ENCODE measurements around the gene PFDN5.
"Not testable (repeated sequence)": the region's sequence is repeated elsewhere in the genome, so short reads cannot be mapped to it uniquely, and the experiment has no call there.

PFDN5 gene

DNA sequence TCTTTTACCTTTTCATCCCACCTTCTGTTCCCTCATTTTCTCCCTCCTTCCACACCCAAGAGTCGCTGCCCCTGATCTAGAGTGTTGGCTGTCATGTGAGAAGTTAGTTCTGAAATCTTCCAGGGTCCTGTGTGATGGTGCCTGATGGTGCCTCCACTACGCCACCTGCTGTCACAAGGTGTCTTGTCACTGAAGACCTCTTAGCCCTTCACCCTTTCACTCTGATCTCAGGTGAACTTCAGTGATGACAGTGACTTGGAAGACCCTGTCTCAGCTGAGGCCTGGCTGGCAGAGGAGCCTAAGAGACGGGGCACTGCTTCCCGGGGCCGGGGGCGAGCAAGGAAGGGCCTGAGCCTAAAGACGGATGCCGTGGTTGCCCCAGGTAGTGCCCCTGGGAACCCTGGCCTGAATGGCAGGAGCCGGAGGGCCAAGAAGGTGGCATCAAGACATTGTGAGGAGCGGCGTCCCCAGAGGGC lies 7.6 kb upstream of the PFDN5 start:
- no peak for DNase-seq

DNA sequence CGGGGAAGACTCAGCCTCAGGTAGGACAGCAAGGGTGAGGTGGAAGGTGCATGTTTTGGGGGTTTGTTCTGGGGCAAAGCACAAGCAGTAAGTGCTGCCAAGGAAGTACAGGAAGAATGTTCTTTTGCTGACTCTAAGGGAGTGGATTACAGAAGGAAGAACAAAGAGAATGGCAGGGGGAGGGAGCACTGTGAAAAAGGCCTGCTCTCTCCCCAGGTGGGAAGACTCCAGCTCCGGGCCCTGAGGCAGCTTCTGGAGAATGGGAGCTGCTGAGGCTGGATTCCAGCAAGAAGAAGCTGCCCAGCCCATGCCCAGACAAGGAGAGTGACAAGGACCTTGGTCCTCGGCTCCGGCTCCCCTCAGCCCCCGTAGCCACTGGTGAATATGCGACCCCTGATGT lies 7.0 kb upstream of the PFDN5 start:
- DNase-seq: no peak

DNA sequence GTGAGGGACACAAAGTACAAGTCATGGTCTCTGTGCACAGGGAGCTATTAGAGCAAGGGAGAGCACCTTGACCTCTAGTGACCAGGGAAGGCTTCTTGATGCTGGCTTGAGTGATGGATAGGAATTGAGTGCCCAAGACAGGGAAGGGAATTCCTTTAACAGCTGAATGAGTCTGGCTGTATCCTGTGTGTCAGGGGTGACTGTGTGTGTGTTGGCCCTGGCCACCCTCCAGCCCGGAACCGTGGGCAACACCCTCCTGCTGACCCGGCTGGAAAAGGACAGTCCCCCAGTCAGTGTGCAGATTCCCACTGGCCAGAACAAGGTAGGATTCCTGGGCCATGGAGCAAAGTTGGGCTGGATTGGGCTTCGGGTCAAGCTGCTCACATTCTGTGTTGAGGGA lies 5.5 kb upstream of the PFDN5 start:
- DNase-seq: no peak

DNA sequence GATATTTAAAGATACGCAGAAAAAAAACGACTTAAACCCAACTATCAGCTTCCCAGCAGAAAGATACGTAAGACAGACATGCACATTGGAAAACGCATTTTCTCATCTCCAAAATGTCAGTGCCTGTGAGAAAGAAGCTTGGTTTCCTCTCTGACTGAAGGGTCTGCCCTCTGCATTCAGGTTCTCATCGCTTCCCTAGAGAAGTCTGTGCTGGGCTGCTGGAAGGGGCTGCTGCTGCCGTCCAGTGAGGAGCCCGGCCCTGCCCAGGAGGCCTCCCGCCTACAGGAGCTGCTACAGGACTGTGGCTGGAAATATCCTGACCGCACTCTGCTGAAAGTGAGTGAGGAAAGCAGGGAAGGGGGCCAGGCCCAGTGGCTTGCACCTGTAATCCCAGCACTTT lies 4.7 kb upstream of the PFDN5 start:
- DNase-seq: no peak

DNA sequence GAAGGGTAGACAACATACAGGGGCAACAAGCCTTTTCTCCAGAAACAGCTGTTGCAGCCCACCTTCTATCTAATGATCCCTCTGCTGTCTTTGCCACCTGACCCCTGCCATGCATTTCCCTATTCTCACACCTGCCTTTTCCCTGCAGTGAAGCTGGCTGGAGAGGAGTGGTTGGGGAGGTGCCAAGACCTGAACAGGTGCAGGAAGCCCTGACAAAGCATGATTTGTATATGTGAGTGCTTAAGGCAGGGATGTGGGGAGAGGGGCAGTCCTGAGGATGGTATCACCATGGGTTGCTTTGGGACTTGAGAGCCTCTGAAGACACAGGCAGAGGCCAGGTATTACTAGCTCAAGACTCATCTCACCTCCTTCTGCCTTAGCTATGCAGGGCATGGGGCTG lies 2.9 kb upstream of the PFDN5 start:
- no peak for DNase-seq

DNA sequence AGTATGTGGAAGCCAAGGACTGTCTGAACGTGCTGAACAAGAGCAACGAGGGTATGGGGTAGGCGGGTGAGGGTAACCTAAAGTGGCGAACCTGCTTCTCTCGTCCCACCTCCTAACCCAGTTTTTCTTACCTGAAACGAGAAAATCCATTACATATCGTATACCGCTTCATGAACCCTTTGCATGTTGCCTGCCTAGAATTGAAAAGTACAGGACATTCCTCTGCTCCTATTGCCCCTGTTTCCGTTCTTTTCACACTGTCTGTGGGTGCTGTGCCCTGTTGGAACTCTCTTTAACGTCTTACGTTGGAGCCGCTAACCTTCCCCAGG lies 513 bp downstream of the PFDN5 start:
- DNase-seq: no peak

DNA sequence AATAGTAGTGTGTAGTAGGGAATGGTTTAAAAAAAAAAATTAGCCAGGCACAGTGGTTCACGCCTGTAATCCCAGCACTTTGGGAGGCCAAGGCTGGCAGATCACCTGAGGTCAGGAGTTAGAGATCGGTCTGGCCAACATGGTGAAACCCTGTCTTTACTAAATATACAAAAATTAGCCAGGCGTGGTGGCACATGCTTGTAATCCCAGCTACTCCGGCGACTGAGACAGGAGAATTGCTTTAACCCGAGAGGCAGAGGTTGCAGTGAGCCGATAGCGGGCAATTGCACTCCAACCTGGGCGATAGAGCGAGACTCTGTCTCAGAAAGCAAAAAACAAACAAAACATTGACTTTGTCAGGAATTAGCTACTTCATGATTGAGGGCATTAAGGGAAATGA lies 1.8 kb downstream of the PFDN5 start:
- not testable (repeated sequence) for DNase-seq

DNA sequence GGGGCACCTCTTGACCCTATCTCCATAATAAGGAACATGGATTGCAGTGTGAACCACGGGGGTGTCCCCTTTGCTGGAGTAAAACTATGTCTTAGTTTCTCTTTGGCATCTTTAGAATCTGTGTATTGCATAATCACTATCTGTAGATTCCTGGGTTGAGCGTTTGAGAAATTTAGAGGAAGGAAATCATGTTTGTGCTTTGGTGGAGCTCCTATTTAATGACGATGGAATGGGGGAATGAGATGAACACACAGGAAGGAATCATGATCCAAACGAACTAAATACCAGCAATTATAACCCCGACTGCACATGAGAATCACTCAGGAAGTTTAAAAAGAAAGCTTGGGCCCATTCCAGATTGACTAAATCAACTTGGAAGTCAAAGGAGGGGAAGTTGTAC lies 2.8 kb downstream of the PFDN5 start:
- no peak for DNase-seq

DNA sequence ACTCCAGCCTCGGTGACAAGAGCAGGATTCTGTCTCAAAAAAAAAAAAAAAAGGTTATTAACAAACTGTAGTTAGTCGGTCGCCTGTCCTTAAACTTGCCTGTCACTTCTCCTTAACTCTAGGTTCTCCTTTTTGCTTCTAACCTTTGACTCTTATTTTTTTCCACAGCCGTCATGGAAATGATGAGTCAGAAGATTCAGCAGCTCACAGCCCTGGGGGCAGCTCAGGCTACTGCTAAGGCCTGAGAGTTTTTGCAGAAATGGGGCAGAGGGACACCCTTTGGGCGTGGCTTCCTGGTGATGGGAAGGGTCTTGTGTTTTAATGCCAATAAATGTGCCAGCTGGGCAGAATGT lies 3.7 kb downstream of the PFDN5 start:
- no peak for DNase-seq

DNA sequence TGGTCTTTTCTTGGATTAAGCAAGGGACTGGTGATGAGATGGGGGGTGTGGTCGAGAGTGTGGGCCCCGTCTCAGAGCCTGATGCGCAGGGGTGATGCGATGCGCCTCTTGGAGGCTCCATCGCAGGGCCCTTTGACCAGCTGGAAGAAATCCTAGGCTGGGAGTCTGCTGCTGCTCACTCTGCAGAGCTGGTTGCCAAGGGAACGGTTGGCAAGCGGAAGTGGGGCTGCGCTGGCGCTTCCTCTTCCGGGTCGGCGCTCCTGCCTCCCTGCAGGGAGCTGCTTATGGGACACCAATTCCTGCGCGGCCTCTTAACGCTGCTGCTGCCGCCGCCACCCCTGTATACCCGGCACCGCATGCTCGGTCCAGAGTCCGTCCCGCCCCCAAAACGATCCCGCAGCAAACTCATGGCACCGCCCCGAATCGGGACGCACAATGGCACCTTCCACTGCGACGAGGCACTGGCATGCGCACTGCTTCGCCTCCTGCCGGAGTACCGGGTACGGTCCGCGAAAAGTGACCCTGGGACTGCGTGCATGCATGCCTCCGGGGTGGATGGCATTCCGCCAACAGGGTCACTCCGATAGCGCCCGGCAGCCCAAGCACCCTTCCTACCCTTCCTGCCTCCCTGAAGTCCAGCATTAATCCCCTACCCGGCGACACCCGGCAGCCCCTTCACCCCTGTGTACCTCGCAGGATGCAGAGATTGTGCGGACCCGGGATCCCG lies 4.3 kb downstream of the PFDN5 start, which contains the start of gene MYG1:
TSS of gene MYG1 (plus strand) at position 242 of the 727 bp plus-strand sequence. CDS start at position 285, 43 bp downstream.
- peak; percentile 34 for DNase-seq

DNA sequence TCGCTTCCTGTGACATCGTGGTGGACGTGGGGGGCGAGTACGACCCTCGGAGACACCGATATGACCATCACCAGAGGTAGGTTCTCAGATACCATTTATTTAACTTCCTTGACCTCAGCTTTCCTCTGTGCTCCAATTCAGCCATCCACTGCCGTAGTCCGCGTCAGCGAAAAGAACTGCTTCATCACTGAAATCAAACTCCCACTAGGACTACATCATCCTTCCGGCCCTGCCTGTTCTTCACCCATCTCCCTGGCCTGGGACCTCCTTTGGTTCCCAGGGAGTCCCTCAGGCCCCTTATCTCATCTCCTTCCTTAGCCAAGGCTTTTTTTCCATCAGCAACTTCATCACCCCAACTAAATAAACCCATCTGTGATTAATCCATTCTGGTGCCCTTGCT lies 4.8 kb downstream of the PFDN5 start:
- DNase-seq: no peak

DNA sequence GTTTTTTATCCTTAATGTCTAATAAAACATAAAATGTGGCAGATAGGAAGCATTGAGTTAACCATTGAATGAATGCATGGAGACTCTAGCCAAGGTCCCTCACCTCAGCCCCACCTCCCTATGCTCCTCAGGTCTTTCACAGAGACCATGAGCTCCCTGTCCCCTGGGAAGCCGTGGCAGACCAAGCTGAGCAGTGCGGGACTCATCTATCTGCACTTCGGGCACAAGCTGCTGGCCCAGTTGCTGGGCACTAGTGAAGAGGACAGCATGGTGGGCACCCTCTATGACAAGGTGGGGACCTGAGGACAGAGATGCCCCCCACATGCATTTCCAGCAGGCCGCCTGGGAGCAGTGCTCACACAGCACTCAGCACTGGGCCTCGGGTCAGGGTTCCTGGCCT lies 7.6 kb downstream of the PFDN5 start:
- no peak for DNase-seq

DNA sequence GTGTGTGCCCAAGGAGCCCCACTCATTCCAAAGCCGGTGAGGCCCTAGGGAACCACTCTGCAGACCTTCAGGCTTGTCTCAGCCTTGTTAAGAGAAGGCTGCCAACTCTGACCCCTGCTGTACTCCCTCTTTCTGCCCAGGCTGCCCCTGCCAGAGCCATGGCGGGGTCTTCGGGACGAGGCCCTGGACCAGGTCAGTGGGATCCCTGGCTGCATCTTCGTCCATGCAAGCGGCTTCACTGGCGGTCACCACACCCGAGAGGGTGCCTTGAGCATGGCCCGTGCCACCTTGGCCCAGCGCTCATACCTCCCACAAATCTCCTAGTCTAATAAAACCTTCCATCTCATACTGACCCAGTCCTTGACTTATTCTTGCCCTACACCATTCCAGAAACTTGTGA lies 11.5 kb downstream of the PFDN5 start:
- no peak for DNase-seq

DNA sequence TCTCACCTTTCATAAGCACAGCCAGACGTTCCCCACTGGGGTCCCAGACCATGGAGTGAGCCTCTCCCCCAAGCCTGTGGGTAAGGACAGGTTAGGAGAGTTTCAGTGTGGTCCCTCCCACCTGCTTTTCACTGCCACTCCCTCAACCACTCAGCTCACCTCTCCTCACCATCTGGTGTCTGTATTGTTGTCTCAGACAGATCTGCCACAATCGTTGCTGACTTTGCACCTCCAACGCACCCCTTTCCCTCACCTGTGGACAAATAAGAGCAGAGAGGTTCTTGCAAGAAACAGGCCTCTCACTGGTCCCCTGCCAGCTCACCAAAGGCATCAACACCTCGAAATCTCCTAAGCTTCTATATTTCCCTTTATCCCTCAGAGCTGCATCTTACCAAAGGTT lies 12.9 kb downstream of the PFDN5 start:
- no peak for DNase-seq

DNA sequence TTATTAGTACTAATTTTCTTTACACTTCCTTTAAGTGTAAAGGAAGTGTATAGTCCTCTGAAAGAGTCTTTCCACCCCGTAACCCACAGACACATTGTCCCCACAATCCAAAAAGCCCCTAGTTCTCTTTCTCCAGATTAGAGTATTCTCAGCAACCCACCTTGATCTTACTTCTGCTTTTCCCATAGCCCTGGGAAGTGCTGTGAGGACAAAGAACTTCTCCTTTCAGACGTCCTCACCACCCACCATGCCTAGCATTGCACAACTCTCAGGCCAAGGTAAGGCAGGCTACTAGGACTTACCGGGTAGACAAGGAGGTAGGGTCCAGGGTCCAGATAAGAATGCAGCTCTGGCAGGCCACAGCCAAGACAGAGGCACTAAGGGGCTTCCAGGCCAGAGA lies 18.7 kb downstream of the PFDN5 start:
- no peak for DNase-seq

DNA sequence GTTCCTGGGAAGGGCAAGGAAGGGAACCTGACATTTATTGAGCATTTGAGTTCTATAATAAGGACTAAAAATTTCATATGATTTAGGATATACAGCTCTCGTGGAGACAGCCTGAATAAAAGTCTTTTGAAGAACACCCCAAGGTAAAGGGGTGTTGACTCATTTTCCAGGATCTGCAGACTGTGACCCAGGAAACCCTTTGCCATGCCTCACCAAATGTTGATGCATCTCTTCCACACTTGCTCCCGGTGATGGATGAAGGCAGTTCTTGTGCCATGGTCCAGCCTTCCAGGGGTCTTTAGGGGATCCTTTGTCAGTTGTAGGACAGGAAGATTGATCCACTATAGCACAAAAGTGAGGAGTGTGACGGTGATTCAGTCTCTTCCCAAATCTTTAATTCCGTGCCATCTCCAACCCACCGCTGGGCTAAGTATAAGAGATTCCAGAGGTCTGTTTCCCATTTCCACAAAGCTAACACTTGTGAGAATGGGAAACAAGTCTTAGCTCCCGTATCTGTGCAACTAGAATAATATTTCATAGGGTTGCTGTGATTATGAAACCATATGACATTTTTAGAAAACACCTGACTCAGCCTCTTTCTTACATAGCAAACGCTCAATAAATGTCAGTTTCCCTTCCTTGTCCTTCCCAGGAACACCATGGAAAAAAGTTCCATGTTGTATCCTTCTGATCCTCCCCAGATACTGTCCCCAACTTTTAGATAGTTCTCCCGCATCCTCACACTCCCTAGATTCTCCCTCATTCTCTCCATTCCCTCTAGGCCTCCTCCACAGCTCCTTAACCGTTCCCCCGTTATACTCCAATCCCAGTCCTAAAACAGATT lies 25.2 kb downstream of the PFDN5 start:
- no peak for DNase-seq

DNA sequence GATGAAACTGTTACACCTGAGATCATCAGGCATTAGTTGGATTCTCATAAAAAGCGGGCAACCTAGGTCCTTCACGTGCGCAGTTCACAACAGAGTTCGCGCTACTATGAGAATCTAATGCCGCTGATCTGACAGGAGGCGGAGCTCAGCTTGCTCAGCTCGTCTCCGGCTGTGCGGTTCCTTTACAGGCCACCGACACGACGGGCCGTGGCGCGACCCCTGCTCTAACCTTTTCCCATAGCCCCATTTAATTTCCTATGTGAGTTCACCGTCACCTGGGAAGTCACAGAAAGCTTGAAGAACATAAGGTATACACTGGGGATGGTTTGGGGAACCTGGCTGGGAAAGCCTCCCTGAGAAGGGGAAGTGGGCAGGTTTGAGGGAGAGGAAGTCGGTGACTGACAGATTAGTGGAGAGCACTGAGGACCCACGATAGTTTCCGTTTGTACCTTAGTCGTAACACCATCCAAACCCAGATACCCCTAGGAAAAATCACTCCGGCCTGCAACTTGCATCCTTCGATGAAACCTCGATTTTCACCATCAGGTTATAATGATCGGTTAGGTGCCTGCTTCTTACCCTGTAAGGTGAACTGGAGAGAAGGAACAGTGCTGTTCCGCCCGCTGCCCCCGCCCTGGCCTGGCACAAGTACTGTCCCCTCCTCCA lies 28.9 kb downstream of the PFDN5 start:
- no peak for DNase-seq

DNA sequence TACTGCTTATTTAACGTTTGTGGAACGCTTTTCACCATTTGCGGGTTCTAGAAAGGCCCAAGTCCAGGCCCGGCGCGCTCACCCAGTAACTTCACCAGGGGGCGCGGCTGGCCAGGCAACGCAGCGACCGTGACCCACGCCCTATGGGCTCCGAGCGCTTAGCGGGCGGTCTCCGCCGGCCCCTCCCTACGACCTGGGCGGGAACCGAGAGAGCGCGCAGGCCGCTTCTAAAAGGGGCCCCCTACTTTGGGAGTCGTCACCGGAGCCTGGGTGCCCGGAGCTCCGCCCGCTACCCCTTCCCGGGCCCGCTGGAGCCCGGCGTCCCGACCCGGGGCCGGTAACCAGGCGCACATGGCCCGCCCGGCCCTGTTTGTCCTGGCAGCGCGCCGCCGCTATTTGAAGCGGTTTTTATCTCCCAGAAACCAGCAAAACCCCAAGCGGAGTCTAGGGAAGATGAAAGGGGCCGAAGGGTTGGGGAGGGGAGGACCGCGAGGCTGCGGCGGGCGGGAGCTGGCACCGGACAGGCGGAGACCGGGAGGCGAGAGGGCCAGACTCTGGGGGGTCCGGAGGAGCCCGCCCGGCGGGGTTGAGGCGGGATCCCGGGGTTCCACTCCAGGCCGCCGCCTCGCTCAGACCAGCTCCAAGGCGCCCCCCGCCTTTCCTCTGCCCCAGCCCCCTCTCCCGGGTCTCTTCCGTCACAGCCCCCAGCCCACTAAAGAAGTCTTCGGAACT lies 29.6 kb downstream of the PFDN5 start:
- peak; percentile 9 for DNase-seq

DNA sequence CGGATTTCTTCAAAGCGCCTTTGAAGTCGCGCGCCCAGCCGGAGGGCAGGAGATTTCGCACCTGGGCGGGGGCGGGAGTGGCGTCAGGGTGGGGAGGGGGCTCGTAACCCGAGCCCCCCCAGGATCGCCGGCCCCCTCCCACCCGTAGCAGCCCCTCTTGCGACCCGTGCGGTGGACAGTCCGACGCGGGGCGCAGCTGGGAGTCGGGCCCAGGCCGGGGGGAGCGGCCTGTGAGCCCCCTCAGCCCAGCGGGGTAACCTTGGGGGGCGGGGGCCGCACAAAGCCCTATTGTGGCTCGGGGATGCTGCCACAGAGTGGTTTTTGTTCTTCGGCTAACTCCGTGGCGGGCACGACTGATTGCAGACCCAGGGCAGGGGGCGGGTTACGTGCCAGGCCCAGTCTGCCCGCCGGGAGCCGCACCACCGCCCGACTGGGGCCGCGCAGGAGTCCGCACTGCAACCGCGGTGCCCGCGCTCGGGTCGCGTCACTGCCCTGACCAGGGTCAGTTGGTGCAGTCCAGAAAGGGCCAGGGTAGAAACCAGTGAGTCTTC lies 30.2 kb downstream of the PFDN5 start:
- no peak for DNase-seq

DNA sequence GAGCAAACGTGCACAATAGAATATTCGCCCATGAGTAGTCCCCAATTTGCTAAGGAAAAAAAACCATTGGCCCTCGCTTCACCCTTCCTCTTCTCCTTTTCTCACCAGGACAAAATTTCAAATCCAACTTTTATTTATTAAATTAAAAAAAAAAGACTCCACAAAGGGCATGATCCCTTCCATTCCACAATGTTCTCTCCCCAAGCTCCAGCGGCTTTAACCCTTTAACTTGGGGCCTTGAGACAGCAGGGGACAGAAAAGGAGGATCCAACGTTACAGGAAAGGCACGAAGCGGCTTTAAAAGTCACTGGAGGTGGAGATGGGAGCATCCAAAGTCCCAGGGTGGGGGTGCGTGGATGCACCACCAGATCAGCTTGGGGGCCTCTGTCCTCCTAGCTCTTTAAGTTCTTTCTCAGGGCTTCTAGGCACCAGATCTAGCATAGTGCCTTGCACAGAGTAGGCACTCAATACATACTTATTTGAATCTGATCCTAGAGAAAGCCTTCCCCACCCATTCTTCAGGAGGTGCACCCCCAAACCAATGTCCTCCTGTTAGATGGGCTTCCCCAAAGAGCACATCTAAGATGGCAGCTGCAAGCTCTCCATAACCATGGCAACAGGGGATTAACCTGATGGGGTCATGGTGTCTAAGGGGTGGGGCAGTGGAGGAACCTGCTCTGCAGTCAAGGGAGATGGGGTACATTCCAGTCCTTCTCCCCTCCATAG lies 31.3 kb downstream of the PFDN5 start:
- DNase-seq: no peak

DNA sequence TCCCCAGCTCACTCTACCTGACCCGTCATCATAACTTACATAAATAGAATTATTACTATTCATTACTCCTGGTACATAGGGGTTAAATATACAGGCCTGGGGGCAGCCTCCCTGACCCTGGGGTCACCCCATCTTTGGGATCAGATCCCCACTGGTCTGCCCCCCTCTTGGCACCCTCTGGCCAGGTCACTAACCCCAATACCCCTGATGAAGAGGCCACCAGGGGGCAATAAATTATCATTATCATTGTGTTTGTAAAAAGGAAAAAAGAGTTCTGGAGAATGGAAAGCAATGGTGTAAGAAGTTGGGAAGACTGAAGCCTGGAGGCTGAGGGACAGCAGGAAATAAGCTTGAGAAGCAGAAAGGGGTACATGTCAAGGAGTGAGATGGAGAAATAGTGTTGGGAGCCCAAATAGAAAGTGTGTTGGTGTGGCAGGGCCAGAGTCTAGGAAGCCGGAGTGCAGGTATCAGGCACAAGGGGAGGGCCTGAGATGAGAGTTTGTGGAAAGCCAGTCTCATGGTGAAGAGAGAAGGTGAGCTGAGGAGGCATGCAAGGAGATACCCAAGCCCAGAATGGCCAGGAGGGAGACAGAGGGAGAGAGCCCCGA lies 32.2 kb downstream of the PFDN5 start:
- DNase-seq: no peak

DNA sequence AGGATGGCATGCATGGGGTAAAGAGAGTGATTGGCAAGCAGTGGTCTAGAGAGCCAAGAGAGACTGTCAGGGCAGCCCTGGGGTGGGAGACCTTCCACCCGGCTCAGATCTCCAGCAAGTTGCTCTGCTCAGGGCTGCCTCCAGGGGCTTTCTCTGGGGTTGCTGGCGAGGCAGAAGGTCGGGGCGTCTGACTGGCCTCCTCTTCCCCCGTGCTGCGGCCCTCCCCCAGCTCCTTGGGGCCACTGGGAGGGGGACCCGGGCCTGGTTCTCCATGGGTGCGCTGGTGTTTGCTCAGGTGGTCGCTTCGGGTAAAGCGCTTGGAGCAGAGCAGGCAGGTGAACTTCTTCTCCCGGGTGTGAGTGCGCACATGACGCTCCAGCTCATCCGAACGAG lies 32.7 kb downstream of the PFDN5 start:
- DNase-seq: no peak
